ENCODE measurements around the gene CDHR3. TPM values are rescaled to one million over a fixed set of nuclear protein-coding genes. Genes with fewer than 3 reads are reported as not detected.

CDHR3 gene, protein sequence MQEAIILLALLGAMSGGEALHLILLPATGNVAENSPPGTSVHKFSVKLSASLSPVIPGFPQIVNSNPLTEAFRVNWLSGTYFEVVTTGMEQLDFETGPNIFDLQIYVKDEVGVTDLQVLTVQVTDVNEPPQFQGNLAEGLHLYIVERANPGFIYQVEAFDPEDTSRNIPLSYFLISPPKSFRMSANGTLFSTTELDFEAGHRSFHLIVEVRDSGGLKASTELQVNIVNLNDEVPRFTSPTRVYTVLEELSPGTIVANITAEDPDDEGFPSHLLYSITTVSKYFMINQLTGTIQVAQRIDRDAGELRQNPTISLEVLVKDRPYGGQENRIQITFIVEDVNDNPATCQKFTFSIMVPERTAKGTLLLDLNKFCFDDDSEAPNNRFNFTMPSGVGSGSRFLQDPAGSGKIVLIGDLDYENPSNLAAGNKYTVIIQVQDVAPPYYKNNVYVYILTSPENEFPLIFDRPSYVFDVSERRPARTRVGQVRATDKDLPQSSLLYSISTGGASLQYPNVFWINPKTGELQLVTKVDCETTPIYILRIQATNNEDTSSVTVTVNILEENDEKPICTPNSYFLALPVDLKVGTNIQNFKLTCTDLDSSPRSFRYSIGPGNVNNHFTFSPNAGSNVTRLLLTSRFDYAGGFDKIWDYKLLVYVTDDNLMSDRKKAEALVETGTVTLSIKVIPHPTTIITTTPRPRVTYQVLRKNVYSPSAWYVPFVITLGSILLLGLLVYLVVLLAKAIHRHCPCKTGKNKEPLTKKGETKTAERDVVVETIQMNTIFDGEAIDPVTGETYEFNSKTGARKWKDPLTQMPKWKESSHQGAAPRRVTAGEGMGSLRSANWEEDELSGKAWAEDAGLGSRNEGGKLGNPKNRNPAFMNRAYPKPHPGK
- 6.7 TPM for total RNA-seq

DNA sequence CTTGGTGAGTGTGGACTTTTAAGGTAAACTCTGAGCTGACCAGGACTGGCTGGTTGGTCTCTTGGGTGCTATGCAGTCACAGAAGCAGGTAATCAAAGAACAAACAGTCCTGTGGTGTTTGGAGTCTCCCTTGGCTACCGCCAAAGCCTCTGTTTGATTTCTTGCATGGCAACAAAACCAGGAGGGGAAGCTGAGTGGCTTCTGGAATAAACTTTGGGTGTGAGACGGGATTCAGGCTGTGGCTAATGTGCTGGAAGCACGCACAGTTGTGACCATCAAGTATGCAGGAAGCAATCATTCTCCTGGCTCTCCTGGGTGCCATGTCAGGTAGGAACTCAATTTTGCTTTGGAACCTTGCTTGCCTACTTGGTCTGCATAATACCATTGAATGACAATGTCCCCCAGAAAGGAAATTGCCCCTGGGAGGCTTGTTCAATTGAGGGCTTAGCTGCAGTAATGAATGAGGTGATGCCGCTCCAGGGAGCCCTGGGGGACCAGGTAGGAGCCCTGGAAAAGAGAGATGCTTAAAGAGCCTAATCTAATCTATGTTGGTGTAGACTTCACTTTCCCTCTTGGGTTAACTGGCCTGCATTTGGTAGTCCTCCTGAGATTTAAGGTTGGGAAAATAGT, at the start of gene CDHR3:
Gene CDHR3 (plus strand): TSS at position 227 of the 630 bp plus-strand sequence. CDS start 55 bp downstream, at position 282.

Other genes starting within 250 kb of the CDHR3 start
- gene ATXN7L1, start 86.7 kb upstream of the CDHR3 start, total RNA-seq: 10.8 TPM
- gene SYPL1, start 149.0 kb downstream of the CDHR3 start, total RNA-seq: 21.9 TPM

Measured in diencephalon (tissue), 1 donor.